Endothelial cell of hepatic sinusoid (primary cell): ENCODE results near the gene CDC25A.

Experiments used
- in situ Hi-C: cut with HindIII; loops from 2 replicates; pipeline ENCODE4 v1.10.0; 2017; ENCODE audit warnings: low sequenced_read_pairs

CDC25A gene

GRCh38 chr3:48199117-48199516 lies 10.9 kb upstream of the CDC25A start:
- in situ Hi-C loops: no loop called here

GRCh38 chr3:48196611-48197010 lies 8.4 kb upstream of the CDC25A start:
- in situ Hi-C loops: no loop called here

GRCh38 chr3:48194446-48195071 lies 6.3 kb upstream of the CDC25A start:
- in situ Hi-C loops: no loop called here

GRCh38 chr3:48190911-48191310 lies 2.7 kb upstream of the CDC25A start:
- in situ Hi-C loops: no loop called here

- in situ Hi-C loops: no loop called here
Measured at GRCh38 chr3:48189321-48189720, 1.1 kb upstream of the CDC25A start.

GRCh38 chr3:48187579-48188265 lies 495 bp downstream of the CDC25A start:
- in situ Hi-C loops: no loop called here

GRCh38 chr3:48187301-48187578 lies 977 bp downstream of the CDC25A start:
- in situ Hi-C loops: no loop called here

- in situ Hi-C loops: no loop called here
Measured at GRCh38 chr3:48186631-48187300, 1.5 kb downstream of the CDC25A start.

GRCh38 chr3:48185129-48185528 lies 3.1 kb downstream of the CDC25A start:
- in situ Hi-C loops: no loop called here

- in situ Hi-C loops: no loop called here
Measured at GRCh38 chr3:48184299-48184698, 3.9 kb downstream of the CDC25A start.

GRCh38 chr3:48180531-48181253 lies 7.5 kb downstream of the CDC25A start:
- in situ Hi-C loops: no loop called here

GRCh38 chr3:48180021-48180420 lies 8.2 kb downstream of the CDC25A start:
- in situ Hi-C loops: no loop called here

GRCh38 chr3:48178072-48178471 lies 10.1 kb downstream of the CDC25A start:
- in situ Hi-C loops: no loop called here

- in situ Hi-C loops: loop anchor here (5.0 to 25.0 kb wide), 2 partner anchors 171 to 341 kb away; no protein-coding TSS in a partner anchor
Measured at GRCh38 chr3:48157950-48158376, 30.3 kb downstream of the CDC25A start.

GRCh38 chr3:48157202-48157840 lies 30.9 kb downstream of the CDC25A start:
- in situ Hi-C loops: loop anchor here (5.0 to 25.0 kb wide), 2 partner anchors 170 to 340 kb away; no protein-coding TSS in a partner anchor

GRCh38 chr3:48156163-48156562 lies 32.1 kb downstream of the CDC25A start:
- in situ Hi-C loops: loop anchor here (5.0 to 25.0 kb wide), 2 partner anchors 169 to 339 kb away; no protein-coding TSS in a partner anchor

- in situ Hi-C loops: loop anchor here (5.0 to 25.0 kb wide), 2 partner anchors 168 to 338 kb away; no protein-coding TSS in a partner anchor
Measured at GRCh38 chr3:48155122-48155521, 33.1 kb downstream of the CDC25A start.

GRCh38 chr3:48151807-48152427 lies 36.3 kb downstream of the CDC25A start:
- in situ Hi-C loops: loop anchor here (25.0 kb wide), 1 partner anchor 165 kb away; no protein-coding TSS in a partner anchor

- in situ Hi-C loops: loop anchor here (25.0 kb wide), 1 partner anchor 164 kb away; no protein-coding TSS in a partner anchor
Measured at GRCh38 chr3:48151058-48151806, 37.0 kb downstream of the CDC25A start.
